GM08714 (cell line): Measurements from ENCODE around the gene PSD4.

Source experiments
- H3K4me3 ChIP-seq: fragments of 200-500 bp; sonication (Bioruptor generic); 2 replicates; pipeline ENCODE4 v1.5.1; 2014; ENCODE audit warnings: mild to moderate bottlenecking, low read length, inconsistent platforms
- ZNF274 ChIP-seq: IDR thresholded peaks from 2 replicates; pipeline ENCODE4 v1.6.1; 2012; ENCODE audit warnings: mild to moderate bottlenecking, low read depth, low read length

Gene PSD4

DNA sequence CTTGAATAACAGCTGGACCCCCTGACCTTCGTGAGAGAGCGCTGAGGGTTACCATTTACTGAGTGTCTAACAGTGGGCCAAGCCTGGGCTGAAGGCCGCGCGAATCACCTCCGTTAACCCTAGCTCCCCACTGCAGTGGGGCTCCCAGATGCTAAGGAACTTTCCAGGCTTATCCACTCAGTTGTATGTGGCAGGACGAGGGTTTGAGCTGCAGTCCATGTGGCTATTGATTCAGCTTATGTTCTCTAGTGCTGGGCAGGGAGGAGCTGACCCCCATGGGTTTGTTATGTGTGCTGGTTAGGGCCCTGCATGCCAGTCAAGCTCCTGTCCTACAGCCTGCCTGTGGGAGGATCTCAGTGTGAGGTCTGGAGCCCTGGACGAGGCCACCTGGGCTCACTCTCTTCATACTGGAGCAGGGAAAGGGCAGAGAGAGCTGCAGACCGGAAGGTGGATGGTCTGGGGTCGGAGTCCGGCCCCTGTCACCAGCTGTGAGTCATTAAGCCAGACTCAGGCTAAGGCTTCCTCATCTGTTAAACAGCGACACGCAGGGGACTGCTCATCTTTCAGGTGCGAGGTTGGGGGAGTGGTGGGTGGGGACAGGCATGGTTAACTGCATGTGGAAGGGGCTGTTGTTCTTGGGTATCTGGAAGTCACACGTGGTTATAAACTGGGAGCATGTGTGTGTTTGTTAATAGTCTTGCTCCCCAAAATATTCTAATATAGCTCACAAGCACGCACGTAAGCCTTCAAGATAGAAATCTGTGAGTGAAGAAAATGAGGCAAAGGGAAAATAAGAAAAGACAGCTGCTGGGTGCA lies 6.6 kb downstream of the PSD4 start:
- no peak for TF ChIP-seq ZNF274
- no peak overlapping the region for H3K4me3 ChIP-seq

GRCh38 chr2:113181258-113182051 lies 7.7 kb downstream of the PSD4 start:
- H3K4me3 ChIP-seq: no peak overlapping the region
- TF ChIP-seq ZNF274: no peak

GRCh38 chr2:113182471-113183260 lies 8.9 kb downstream of the PSD4 start:
- TF ChIP-seq ZNF274: no peak
- H3K4me3 ChIP-seq: no peak overlapping the region

DNA sequence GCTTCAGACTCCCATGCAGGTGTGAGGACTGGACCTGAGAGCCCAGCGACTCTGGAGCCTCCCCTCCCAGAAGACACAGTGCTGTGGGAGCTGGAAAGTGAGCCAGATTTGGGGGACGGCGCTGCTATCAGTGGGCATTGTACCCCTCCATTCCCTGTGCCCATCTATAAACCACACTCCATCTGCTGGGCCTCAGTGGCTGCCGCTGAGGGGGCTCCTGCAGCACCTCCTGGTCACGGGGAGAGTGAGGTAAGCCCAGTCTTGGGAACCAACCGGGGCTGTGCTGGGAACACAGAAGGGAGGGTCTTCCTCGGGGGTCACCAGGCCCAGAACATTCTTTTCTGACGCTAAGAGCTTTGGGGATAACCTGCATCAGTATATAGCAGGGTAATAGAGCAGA lies 9.5 kb downstream of the PSD4 start:
- H3K4me3 ChIP-seq: no peak overlapping the region
- TF ChIP-seq ZNF274: no peak

DNA sequence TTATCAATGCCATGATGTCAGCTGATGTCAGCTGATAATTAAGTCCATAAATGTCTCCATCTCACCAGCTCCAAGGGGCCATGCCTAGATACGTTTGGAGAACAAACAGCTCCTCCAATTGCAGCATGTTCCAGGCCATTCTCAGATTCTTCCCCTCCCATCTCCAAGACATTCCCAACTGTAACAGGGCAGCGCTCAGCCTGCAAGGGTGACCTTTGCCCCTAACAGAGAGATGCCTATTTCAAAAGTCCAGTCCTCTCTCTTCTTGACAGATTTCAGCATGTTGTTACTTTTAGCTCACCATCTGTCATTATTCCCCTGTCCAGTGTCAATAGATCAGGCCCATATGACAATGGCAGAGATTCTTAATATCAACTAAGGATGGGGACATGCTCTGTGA lies 9.9 kb downstream of the PSD4 start:
- TF ChIP-seq ZNF274: no peak
- H3K4me3 ChIP-seq: no peak overlapping the region

DNA sequence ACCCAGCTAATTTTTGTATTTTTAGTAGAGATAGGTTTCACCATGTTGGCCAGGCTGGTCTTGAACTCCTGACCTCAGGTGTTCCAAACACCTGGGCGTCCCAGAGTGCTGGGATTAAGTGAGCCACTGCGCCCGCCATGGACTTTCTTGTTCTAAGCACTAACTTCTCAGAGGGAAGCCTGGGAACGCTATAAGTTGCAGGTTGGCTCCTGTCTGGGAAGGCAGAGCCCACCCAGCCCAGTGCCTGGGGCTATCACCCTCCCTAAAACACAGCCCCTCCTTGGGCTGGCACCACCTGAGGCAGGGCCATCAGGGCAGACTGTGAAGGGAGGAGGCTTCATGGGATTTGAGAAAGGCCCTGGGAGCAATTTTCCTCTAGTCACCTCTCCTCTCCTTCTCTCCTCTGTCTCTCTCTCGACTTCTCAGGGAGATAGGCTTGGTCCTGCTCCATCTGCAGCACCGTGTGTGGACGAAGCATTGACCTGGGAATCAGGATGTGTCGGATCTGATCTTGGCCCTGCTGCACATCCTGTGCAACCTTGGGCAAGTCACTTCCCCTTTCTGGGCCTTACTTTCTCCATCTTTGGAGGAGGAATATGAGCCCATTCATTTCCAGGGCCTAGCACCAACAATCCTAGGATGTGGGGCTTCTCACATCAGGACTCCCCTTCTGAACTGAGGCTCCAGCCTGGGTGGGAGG lies 10.9 kb downstream of the PSD4 start:
- no peak overlapping the region for H3K4me3 ChIP-seq
- no peak for TF ChIP-seq ZNF274

DNA sequence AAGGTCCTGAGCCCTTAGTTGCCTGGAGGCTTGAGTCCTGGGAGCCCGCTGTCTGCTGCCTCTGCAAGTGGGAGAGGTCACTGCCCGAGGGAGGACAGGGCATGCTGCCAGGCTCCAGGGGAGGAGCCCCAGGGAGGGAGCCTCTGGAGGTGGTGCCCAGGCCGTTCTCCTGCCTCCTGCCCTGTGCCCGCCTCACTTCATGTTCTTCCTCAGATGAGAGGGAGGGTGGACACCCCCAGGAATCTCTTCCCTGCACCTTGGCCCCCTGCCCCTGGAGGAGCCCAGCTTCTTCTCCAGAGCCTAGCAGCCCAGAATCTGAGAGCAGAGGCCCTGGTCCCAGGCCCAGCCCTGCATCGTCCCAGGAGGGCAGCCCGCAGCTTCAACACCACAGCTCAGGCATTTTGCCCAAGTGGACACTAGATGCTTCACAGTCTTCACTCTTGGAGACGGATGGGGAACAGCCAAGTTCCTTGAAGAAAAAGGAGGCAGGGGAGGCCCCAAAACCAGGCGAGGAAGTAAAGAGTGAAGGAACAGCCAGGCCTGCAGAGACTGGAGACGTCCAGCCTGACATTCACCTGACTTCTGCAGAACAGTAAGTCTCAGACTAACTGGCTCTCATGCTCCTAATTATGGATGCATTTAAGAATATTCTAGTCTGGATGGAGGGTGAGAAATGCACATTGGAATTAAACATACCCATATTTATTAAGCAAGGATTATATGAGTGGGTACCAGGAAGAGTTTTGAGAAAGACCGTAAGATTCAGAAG lies 12.1 kb downstream of the PSD4 start:
- H3K4me3 ChIP-seq: no peak overlapping the region
- TF ChIP-seq ZNF274: no peak

DNA sequence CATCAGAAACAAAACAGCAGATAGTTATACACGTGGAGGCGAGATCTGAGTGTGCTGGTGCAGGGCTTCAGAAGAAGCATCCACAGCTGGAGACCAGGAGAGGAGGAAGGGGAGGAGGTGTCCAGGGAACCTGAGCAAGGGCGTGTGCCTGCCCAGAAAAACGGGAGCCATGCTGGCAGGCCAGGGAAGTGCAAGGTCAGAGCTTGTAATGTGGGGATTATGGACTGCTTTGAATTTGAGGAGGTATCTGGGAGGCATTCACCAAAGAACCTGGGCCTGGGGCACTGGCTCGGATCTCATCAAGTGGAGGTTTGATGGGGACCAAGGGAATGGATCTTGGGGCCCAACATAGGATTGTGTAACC lies 12.6 kb downstream of the PSD4 start:
- H3K4me3 ChIP-seq: no peak overlapping the region
- TF ChIP-seq ZNF274: no peak

GRCh38 chr2:113187771-113188170 lies 14.0 kb downstream of the PSD4 start:
- H3K4me3 ChIP-seq: no peak overlapping the region
- TF ChIP-seq ZNF274: no peak

DNA sequence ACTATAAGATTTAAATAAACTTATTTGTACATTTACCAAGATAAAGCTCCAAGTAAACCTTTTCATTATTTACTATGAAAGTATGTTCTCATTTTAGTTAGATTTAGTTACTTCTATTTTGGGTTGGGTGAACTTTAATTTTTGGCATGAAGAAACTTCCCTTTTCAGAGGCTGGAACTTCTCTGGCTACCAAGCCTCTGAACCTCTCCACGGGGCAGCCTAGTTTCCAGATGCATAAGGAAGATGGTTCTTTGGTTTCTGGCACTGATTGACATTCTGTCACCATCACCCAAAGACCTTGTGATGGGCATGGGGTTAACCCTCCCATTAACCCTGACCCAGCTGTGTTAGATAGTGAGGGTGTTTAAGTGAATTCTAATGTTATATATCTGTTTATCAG lies 17.1 kb downstream of the PSD4 start:
- no peak overlapping the region for H3K4me3 ChIP-seq
- no peak for TF ChIP-seq ZNF274

- no peak for TF ChIP-seq ZNF274
These were observed 18.8 kb downstream of the PSD4 start for GRCh38 chr2:113192459-113193100.

DNA sequence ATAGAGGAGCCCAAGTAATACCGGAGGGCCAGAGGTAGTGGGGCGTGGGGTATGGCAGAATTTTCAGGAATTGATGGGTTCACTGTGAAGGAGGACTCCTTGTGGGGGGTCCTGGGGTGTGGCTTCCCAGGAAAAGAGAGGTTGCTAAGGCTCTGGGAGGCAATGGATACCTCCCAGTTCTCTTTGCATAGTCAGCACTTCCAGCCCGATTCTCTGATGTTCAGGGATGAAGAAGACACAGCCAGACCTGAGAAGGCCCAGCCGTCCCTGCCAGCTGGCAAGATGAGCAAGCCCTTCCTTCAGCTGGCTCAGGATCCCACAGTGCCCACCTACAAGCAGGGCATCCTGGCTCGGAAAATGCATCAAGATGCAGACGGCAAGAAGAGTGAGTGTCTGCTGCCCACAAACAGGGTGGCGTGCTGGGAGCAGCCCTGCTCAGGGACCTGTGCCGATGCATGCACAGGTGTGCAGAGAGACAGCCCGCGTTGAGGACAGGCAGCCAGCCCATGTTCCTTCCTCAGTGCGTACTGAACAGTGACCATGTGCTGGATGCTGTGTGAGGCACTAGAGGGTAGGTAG lies 22.2 kb downstream of the PSD4 start:
- H3K4me3 ChIP-seq: no peak overlapping the region
- no peak for TF ChIP-seq ZNF274

More at GRCh38 chr2:113192459-113193100, 18.8 kb downstream of the PSD4 start:
- no peak overlapping the region for H3K4me3 ChIP-seq
